Prostate gland (tissue), 2 donors: ENCODE measurements around the gene TMPRSS9. TPM values are rescaled to one million over a fixed set of nuclear protein-coding genes. Genes with fewer than 3 reads are reported as not detected.

Experiments used
- DNase-seq: peaks from one replicate; pipeline ENCODE4 v3.0.0-alpha.2; 2019; ENCODE audit warnings: low spot score
- H3K27ac ChIP-seq, 2 donors: fragments of 200-600 bp; sonication (generic); 2 replicates each; pipeline ENCODE4 v1.5.1; 2017 to 2019
- H3K27me3 ChIP-seq: fragments of 200-600 bp; sonication (generic); replicated peaks from 2 replicates; pipeline ENCODE4 v1.5.1; 2019; ENCODE audit not compliant: insufficient read depth
- H3K36me3 ChIP-seq, 2 donors: fragments of 200-600 bp; sonication (generic); 1 replicate in 1 of 2; 2 replicates in 1 of 2; pipeline versions ENCODE4 v1.5.1 to v1.8.1; 2017 to 2019
- H3K4me1 ChIP-seq: fragments of 200-600 bp; sonication (generic); replicated peaks from 2 replicates; pipeline ENCODE4 v1.5.1; 2019
- H3K4me3 ChIP-seq, 2 donors: fragments of 200-600 bp; sonication (generic); 2 replicates each; pipeline ENCODE4 v1.5.1; 2017 to 2019
- H3K9me3 ChIP-seq: fragments of 200-600 bp; sonication (generic); 2 replicates; pipeline ENCODE4 v1.5.1; 2017
- POLR2A ChIP-seq: fragments of 450-650 bp; IDR thresholded peaks from one replicate; pipeline ENCODE4 v1.6.1; 2016; ENCODE audit warnings: antibody characterized with exemption, mild to moderate bottlenecking
- POLR2AphosphoS5 ChIP-seq: sonication (generic); formaldehyde crosslinking; IDR thresholded peaks from one replicate; pipeline ENCODE4 v1.6.1; 2017; ENCODE audit warnings: antibody characterized with exemption
- WGBS: methylation state at CpG from one replicate; pipeline ENCODE4 v1.1.5; 2018; 5-methylcytosine and 5-hydroxymethylcytosine counted together
- intact Hi-C: fragments of 100-400 bp; cut with DNase I; formaldehyde crosslinking; loops from one replicate; pipeline ENCODE4 v1.14.2; 2022
- total RNA-seq, 2 donors: library from RNA; depleted of rRNA; stranded (reverse); fragments of >200 nt; gene quantifications; one replicate each; pipeline ENCODE4 v1.1.0, GENCODE V29; 2016
- TF ChIP-seq, protein P1 (sequence below), 4 experiments: fragments of 200-600 bp in 2 of 4; fragments of 450-650 bp in 2 of 4; sonication (generic) in 2 of 4; IDR thresholded peaks; 1 replicate in 3 of 4; 2 replicates in 1 of 4; pipeline ENCODE4 v1.5.1; 2016 to 2019; ENCODE audit warnings: antibody characterized with exemption in 4 of 4, mild to moderate bottlenecking in 2 of 4, moderate library complexity in 2 of 4

Gene TMPRSS9
- total RNA-seq, 2 donors from 2014 or later: 0.14 to 2.2 TPM

DNA sequence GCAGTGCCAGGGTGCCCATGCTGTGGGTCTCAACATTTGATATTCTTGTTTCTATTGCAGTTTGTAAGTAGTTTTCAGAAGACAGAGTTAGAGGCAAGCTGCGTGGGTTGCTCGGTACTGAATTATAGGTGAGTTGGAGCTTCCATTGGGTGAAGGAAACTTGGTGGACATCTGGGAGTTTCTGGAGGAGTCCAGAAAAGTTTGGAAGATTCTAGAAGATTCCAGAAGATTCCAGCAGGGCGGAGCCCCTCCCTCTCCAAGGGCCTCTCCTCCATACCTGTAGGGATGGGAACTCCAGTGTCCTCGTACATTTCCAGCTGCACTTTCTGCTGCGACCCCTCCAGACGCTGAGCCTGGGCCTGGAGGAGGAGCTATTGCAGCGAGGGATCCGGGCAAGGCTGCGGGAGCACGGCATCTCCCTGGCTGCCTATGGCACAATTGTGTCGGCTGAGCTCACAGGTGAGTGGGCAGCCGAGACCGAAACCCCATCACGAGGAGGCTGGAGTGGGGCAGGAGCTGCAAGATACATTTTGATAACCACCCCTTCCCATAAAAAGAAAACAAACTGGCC lies 38.8 kb downstream of the TMPRSS9 start:
- Histone ChIP-seq H3K4me1 (no peaks in the 10 kb centered on the region), H3K9me3 (no peaks in the 10 kb centered on the region), H3K27ac (no peak overlapping the region), H3K4me3 (no peak overlapping the region), H3K27me3 (no peaks in the 10 kb centered on the region), H3K36me3 (no peaks in the 10 kb centered on the region)
- no peak for TF ChIP-seq POLR2A
- peak; percentile 17 for TF ChIP-seq POLR2AphosphoS5
- 82% methylated on average over 14 of the region's 14 CpGs for WGBS
- intact Hi-C loops: no loop called here
- no peak for DNase-seq

DNA sequence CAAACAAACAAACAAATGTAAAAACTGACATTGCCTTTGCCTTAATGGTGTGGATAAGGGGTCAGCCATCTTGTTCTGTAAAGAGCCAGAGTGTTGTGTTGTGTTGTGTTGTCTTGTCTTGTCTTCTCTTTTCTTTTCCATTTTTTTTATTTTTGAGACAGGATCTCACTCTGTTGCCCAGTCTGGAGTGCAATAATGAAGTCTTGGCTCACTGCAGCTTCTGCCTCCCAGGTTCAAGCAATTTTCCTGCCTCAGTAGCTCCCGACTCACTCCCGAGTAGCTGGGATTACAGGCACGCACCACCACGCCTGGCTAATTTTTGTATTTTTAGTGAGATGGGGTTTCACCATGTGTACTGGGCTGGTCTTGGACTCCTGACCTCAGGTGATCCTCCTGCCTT lies 39.5 kb downstream of the TMPRSS9 start:
- no peaks in the 10 kb centered on the region for H3K4me1 ChIP-seq
- intact Hi-C loops: no loop called here
- H3K36me3 ChIP-seq: no peaks in the 10 kb centered on the region
- no peak overlapping the region for H3K27ac ChIP-seq
- no peaks in the 10 kb centered on the region for H3K9me3 ChIP-seq
- WGBS: 96% methylated on average over 4 of the region's 4 CpGs
- no peak overlapping the region for H3K4me3 ChIP-seq
- no peak for TF ChIP-seq POLR2A
- no peak for TF ChIP-seq POLR2AphosphoS5
- TF ChIP-seq, protein P1, sequence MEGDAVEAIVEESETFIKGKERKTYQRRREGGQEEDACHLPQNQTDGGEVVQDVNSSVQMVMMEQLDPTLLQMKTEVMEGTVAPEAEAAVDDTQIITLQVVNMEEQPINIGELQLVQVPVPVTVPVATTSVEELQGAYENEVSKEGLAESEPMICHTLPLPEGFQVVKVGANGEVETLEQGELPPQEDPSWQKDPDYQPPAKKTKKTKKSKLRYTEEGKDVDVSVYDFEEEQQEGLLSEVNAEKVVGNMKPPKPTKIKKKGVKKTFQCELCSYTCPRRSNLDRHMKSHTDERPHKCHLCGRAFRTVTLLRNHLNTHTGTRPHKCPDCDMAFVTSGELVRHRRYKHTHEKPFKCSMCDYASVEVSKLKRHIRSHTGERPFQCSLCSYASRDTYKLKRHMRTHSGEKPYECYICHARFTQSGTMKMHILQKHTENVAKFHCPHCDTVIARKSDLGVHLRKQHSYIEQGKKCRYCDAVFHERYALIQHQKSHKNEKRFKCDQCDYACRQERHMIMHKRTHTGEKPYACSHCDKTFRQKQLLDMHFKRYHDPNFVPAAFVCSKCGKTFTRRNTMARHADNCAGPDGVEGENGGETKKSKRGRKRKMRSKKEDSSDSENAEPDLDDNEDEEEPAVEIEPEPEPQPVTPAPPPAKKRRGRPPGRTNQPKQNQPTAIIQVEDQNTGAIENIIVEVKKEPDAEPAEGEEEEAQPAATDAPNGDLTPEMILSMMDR (IDR thresholded peaks at IDR 0.05): no peak
- DNase-seq: no peak
- no peaks in the 10 kb centered on the region for H3K27me3 ChIP-seq

DNA sequence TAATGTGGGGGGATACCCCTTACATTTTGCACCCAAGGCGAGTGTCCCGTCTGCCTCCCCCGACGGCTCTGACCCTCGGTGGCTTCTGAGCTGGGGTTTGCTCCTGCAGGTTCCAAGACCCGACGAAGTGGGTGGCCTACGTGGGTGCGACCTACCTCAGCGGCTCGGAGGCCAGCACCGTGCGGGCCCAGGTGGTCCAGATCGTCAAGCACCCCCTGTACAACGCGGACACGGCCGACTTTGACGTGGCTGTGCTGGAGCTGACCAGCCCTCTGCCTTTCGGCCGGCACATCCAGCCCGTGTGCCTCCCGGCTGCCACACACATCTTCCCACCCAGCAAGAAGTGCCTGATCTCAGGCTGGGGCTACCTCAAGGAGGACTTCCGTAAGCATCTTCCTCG lies 48.2 kb downstream of the TMPRSS9 start:
- Histone ChIP-seq H3K4me3 (no peak overlapping the region), H3K36me3 (no peaks in the 10 kb centered on the region), H3K9me3 (no peaks in the 10 kb centered on the region), H3K4me1 (no peaks in the 10 kb centered on the region), H3K27me3 (no peaks in the 10 kb centered on the region), H3K27ac (no peak overlapping the region)
- no peak for DNase-seq
- 79% methylated on average over 25 of the region's 25 CpGs for WGBS
- intact Hi-C loops: no loop called here
- no peak for TF ChIP-seq POLR2AphosphoS5
- no peak for TF ChIP-seq POLR2A
- TF ChIP-seq, protein P1 (IDR thresholded peaks at IDR 0.05): no peak

DNA sequence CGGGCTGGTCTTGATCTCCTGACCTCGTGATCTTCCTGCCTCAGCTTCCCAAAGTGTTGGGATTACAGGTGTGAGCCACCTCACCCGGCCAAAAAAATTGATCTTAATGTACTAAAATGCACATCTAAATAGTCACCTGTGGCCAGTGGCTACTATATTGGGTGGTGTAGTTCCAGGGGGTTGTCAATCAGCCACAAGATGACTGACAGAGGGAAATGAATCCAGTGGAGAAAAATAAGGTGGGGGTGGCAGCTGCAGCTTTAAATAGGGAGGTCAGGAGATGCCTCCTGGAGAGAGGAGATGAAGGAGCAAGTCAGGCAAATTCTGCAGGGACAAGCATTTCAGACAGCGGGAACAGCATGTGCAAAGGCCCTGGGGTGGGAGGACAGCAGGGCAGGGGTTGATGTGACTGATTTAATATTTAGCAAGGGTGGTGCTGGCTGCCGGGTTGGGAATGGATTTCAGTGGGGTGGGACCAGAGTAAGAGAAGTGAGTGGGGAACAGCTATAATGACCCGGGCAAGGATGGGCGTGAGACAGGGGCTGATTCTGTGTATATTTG lies 49.4 kb downstream of the TMPRSS9 start:
- WGBS: 89% methylated on average over 7 of the region's 7 CpGs
- intact Hi-C loops: no loop called here
- TF ChIP-seq, protein P1 (IDR thresholded peaks at IDR 0.05): no peak
- no peak for TF ChIP-seq POLR2A
- TF ChIP-seq POLR2AphosphoS5: no peak
- Histone ChIP-seq H3K9me3 (no peaks in the 10 kb centered on the region), H3K4me1 (no peaks in the 10 kb centered on the region), H3K27me3 (no peaks in the 10 kb centered on the region), H3K27ac (no peak overlapping the region), H3K4me3 (no peak overlapping the region), H3K36me3 (no peaks in the 10 kb centered on the region)
- DNase-seq: no peak

DNA sequence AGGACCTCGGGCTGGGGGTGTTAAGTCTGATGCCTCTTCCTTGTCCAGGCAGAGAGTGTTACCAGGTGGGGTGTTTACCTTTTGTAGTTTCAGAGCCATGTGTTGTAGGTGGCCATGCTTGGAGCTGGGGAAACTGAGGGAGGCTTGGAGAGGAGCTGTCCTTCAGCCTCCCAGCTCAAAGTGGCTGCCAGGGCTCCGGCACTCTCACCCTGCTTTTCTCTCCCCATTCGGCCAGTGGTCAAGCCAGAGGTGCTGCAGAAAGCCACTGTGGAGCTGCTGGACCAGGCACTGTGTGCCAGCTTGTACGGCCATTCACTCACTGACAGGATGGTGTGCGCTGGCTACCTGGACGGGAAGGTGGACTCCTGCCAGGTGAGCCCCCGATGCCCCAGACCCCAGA lies 50.0 kb downstream of the TMPRSS9 start:
- intact Hi-C loops: no loop called here
- no peak for DNase-seq
- H3K27me3 ChIP-seq: no peaks in the 10 kb centered on the region
- H3K27ac ChIP-seq: no peak overlapping the region
- no peaks in the 10 kb centered on the region for H3K9me3 ChIP-seq
- H3K4me1 ChIP-seq: no peaks in the 10 kb centered on the region
- H3K36me3 ChIP-seq: no peaks in the 10 kb centered on the region
- WGBS: 91% methylated on average over 7 of the region's 7 CpGs
- H3K4me3 ChIP-seq: no peak overlapping the region
- no peak for TF ChIP-seq POLR2AphosphoS5
- no peak for TF ChIP-seq POLR2A
- TF ChIP-seq, protein P1 (IDR thresholded peaks at IDR 0.05): no peak
